Epithelial cell of esophagus (primary cell): ENCODE data around the gene C20orf173.
"Not testable (repeated sequence)": the region's sequence is repeated elsewhere in the genome, so short reads cannot be mapped to it uniquely, and the experiment has no call there.

ENCODE experiments used
- DNase-seq: peaks from one replicate; pipeline ENCODE4 v3.0.0; 2010; ENCODE audit warnings: low read depth
- H3K4me3 ChIP-seq: 2 replicates; pipeline ENCODE4 v1.5.1; 2011; ENCODE audit warnings: mild to moderate bottlenecking, low read length, control low read depth
- TF ChIP-seq, protein P1 (sequence below): IDR thresholded peaks from 2 replicates; pipeline ENCODE4 v1.5.1; 2011; ENCODE audit warnings: low read depth, mild to moderate bottlenecking, low read length, control low read depth, inconsistent platforms; ENCODE audit not compliant: insufficient read depth; ENCODE audit errors: missing control alignments

The C20orf173 gene

GRCh38 chr20:35560105-35560511, 30.7 kb upstream of the C20orf173 start:
- DNase-seq: peak; percentile 6
- TF ChIP-seq, protein P1, sequence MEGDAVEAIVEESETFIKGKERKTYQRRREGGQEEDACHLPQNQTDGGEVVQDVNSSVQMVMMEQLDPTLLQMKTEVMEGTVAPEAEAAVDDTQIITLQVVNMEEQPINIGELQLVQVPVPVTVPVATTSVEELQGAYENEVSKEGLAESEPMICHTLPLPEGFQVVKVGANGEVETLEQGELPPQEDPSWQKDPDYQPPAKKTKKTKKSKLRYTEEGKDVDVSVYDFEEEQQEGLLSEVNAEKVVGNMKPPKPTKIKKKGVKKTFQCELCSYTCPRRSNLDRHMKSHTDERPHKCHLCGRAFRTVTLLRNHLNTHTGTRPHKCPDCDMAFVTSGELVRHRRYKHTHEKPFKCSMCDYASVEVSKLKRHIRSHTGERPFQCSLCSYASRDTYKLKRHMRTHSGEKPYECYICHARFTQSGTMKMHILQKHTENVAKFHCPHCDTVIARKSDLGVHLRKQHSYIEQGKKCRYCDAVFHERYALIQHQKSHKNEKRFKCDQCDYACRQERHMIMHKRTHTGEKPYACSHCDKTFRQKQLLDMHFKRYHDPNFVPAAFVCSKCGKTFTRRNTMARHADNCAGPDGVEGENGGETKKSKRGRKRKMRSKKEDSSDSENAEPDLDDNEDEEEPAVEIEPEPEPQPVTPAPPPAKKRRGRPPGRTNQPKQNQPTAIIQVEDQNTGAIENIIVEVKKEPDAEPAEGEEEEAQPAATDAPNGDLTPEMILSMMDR: no peak
- H3K4me3 ChIP-seq: no peak overlapping the region

DNA sequence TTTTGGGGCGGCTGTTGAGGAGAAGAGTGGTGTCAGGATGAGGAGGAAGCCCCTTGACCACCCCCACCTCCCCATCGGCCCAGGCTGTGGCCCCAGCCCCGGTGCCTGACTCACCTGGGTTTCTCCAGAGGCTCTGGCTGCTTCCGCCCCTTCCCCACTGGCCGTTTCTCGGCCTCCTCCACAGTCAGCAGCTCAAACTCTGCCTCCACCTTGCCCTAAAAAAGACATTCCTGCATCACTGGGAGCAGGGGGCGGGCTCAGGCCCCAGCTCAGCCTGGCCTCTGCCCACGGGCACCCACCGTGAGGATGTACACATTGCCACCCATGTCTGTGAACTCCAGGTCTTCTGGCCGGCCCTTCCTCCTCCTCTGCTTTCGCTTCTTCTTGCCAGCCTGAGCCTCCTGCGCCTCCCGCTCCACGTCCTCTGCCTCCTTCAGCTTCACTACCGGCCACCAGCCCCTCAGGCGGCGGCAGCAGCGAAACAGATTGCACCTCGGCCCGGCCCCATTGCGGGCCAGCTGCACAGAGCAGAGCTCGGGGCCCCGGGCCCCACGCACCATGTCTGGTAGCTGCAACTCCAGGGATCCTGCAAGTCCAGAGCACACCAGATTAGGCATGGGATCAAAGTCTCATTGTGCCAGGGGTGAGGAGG, 29.7 kb upstream of the C20orf173 start:
- no peak for DNase-seq
- H3K4me3 ChIP-seq: no peak overlapping the region
- TF ChIP-seq, protein P1: no peak

DNA sequence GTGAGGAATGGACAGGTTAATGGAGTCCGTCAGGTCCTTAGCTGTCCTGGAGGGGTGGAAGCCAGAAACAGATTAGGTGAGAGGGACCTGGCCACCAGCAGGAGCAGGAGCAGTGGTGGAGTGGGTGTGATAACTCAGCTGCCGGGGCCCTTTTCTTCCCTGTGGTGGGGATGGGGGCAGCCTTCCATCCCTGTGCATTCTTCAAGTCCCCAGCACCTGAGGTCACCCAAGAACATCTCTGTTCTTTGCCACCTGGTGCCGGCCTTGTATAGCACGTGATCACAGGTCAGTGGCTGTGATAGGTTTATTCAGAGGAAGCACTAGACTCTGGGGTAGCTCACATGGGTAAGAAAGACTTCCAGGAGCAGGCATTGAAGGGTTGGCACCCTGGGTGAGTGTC, 29.0 kb upstream of the C20orf173 start:
- DNase-seq: no peak
- H3K4me3 ChIP-seq: no peak overlapping the region
- TF ChIP-seq, protein P1: no peak

- no peak for DNase-seq
- TF ChIP-seq, protein P1: no peak
- no peak overlapping the region for H3K4me3 ChIP-seq
Observed at GRCh38 chr20:35556871-35557270, 27.4 kb upstream of the C20orf173 start.

DNA sequence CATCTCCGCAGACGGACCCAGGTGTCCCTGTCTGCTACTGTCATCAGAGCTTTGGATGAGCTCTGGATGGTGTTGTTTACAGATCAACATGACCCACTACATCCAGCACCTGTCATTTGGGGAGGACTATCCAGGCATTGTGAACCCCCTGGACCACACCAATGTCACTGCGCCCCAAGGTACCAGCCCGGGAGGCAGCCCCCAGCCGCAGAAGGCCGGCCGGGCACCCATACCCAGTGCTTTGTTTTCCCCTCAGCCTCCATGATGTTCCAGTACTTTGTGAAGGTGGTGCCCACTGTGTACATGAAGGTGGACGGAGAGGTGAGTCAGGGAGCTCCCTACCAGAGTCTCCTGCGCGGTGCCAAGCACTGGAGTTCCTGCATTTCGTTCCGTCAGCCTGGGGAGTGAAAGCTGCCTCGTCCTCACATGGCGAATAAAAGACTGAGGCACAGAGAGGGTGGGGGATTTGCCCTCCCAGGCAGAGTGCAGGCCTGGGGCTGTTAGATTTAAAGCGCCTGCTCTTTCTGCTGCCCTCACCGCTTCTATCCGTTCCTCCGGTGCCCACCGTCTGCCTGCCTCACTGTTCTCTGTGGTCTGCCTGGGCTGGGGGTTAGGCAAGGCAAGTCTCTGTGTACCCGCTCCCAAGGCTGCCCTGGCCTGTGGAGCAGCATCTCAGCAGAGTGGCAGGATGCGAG, 26.6 kb upstream of the C20orf173 start:
- no peak overlapping the region for H3K4me3 ChIP-seq
- TF ChIP-seq, protein P1: no peak
- no peak for DNase-seq

- H3K4me3 ChIP-seq: not testable (repeated sequence)
- DNase-seq: peak; percentile 37
Observed at GRCh38 chr20:35555461-35555860, 26.0 kb upstream of the C20orf173 start.

GRCh38 chr20:35552914-35553313, 23.5 kb upstream of the C20orf173 start:
- DNase-seq: no peak
- H3K4me3 ChIP-seq: no peak overlapping the region
- TF ChIP-seq, protein P1: no peak
